ENCODE results near the gene ECHDC3.

The ECHDC3 gene

GRCh38 chr10:11789306-11789705 is 47.1 kb downstream of the ECHDC3 start (continued):
- TF ChIP-seq PRDM6 (tag by site-specific recombination; IDR thresholded peaks at IDR 0.05) (peak; percentile 16; the same call in 1 of the 2 replicates), ZNF555 (tag by site-specific recombination; conservative IDR thresholded peaks at IDR 0.05) (no peak)

GRCh38 chr10:11789956-11790355 is 47.8 kb downstream of the ECHDC3 start:
- ChIA-PET CTCF (interaction anchor here (0.6 to 2.8 kb wide), 8 partner anchors 8 to 251 kb away, joined by 3 to 25 read pairs (median 4); no protein-coding TSS in a partner anchor), POLR2A (no interaction called here)
- Histone ChIP-seq H3K4me3 (ENCODE audit: low read depth, low read length) (no peak overlapping the region), H3K9me3 (ENCODE audit: control insufficient read depth, insufficient read depth, low read depth, low read length) (no peaks in the 10 kb centered on the region), H3K4me1 (ENCODE audit: control insufficient read depth, insufficient read depth, low read length) (no peaks in the 10 kb centered on the region), H3K36me3 (ENCODE audit: control insufficient read depth in 2 of 2, insufficient read depth in 1 of 2, low read length in 2 of 2) (no peaks in the 10 kb centered on the region), H3K27ac (ENCODE audit: extremely low read depth, low read depth, low read length) (no peak overlapping the region)
- TF ChIP-seq ZNF239 (tag by site-specific recombination; IDR thresholded peaks at IDR 0.05), result no peak
- TF ChIP-seq ZBTB44 (tag by site-specific recombination; IDR thresholded peaks at IDR 0.05), result no peak
- no peak for TF ChIP-seq ZNF692 (tag by site-specific recombination; IDR thresholded peaks at IDR 0.05)
- TF ChIP-seq ZNF174 (tag by site-specific recombination; IDR thresholded peaks at IDR 0.05), result no peak
- no peak for TF ChIP-seq ZNF837 (tag by site-specific recombination; IDR thresholded peaks at IDR 0.05)
- no peak for TF ChIP-seq ZNF449 (tag by site-specific recombination; IDR thresholded peaks at IDR 0.05)
- TF ChIP-seq REPIN1 (tag by site-specific recombination; IDR thresholded peaks at IDR 0.05; ENCODE audit: low read depth), result no peak

- ChIA-PET CTCF (interaction anchor here (0.5 to 4.2 kb wide), 11 partner anchors 11 to 193 kb away, joined by 3 to 34 read pairs (median 3); no protein-coding TSS in a partner anchor), POLR2A (no interaction called here)
- Histone ChIP-seq H3K36me3 (ENCODE audit: control insufficient read depth in 2 of 2, insufficient read depth in 1 of 2, low read length in 2 of 2) (no peaks in the 10 kb centered on the region), H3K4me1 (ENCODE audit: control insufficient read depth, insufficient read depth, low read length) (no peaks in the 10 kb centered on the region), H3K27ac (ENCODE audit: extremely low read depth, low read depth, low read length) (no peak overlapping the region), H3K4me3 (ENCODE audit: low read depth, low read length) (no peak overlapping the region), H3K9me3 (ENCODE audit: control insufficient read depth, insufficient read depth, low read depth, low read length) (no peaks in the 10 kb centered on the region)
- no peak for TF ChIP-seq RBAK (tag by site-specific recombination; IDR thresholded peaks at IDR 0.05)
- TF ChIP-seq PRDM6 (tag by site-specific recombination; IDR thresholded peaks at IDR 0.05), result no peak
- no peak for TF ChIP-seq PRDM2 (tag by site-specific recombination; IDR thresholded peaks at IDR 0.05; ENCODE audit: borderline replicate concordance)
- no peak for TF ChIP-seq SP2 (tag by site-specific recombination; IDR thresholded peaks at IDR 0.05)
- TF ChIP-seq ZSCAN30 (tag by site-specific recombination; IDR thresholded peaks at IDR 0.05), result no peak
- no peak for TF ChIP-seq ZNF138 (tag by site-specific recombination; IDR thresholded peaks at IDR 0.05; ENCODE audit: borderline replicate concordance)
- TF ChIP-seq ZNF311 (tag by site-specific recombination; IDR thresholded peaks at IDR 0.05; ENCODE audit: borderline replicate concordance), result no peak
- no peak for TF ChIP-seq ZNF561 (tag by site-specific recombination; IDR thresholded peaks at IDR 0.05; ENCODE audit: borderline replicate concordance)
Measured at GRCh38 chr10:11793762-11794479, 51.7 kb downstream of the ECHDC3 start.

Data from HEK293 (cell line).